HG02763 (cell line): ENCODE data around the gene ACAD11.

ENCODE experiments used
- ATAC-seq: cut with Tn5 transposase; IDR thresholded peaks from one replicate; pipeline ENCODE4 v1.9.1; 2021; ENCODE audit warnings: mild to moderate bottlenecking, moderate library complexity; ENCODE audit not compliant: unreplicated experiment

The ACAD11 gene

GRCh38 chr3:132659365-132660051, at the start of gene ACAD11:
ACAD11 (minus strand) TSS chr3:132659809; CDS start chr3:132659751, 58 bp downstream.
- ATAC-seq, result peak; percentile 57

DNA sequence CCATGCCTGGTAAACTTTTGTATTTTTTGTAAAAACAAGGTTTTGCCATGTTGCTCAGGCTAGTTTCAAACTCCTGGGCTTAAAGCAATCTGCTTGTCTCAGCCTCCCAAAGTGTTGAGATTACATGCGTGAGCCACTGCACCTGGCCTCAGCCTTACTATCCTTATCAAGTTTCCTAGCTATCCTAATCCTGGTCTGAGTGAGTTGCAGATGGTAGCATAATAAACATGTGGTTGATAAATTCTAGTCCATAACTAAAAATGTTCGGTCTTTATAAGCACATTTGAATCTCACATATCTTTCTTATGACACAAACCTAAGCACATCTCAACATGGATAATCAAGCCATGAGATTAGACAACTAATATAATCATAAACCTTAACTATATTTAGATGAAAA, 44.1 kb upstream of the ACAD11 start:
- ATAC-seq, result no peak

DNA sequence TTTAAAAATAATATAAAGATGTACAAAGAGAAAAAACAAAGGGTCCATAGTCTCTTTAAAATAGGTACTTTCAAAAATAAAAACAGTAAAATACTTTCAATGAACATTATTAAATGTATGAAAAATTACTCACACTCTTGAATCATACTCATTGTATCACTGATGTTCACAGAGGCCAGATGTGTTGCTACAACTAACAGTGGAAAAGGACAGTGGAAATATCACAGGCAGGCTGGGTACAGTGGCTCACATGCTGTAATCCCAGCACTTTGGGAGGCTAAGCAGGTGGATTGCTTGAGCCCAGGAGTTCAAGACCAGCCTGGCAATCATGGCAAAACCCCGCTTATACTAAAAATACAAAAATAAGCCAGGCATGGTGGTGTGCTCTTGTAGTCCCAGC, 35.8 kb upstream of the ACAD11 start:
- no peak for ATAC-seq

- no peak for ATAC-seq
These were observed 35.4 kb upstream of the ACAD11 start for GRCh38 chr3:132694991-132695390.

DNA sequence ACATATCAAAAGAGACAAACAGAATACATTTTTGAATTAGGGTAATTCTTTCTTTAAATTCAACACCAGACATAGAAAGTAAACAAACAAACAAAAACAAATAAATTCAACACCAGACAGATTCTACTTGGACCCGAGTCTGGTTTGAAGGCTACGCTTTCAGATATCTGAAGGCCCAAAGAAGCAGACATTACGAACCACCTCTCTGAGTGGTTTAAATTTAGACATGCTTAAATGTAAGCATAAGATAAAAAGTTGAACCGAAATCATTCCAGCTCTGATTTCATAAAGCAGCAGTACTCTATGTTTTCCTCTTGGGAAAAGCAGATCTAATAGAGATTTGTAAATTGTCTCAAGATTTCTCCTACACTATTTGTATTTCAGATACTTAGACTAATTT, 30.4 kb upstream of the ACAD11 start:
- no peak for ATAC-seq

DNA sequence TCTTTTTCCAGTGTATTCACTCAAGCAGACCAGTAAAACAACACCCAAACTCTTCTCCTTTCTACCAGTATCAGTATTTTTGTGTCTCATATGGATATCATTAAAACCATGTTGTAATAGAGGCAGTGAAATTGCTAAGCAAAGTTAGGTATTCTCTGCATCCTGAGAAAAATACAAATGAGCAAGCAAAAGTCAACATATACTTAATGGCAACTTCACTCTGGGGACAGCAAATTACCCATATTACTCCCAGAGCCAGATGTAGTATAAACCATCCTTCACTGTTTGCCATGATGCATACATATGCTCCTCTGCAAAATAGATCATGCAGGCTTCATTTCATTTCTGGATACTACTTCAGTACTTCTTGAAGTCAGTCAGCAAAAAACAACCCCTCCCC, 22.6 kb upstream of the ACAD11 start:
- ATAC-seq, result no peak

- no peak for ATAC-seq
These were observed 21.8 kb upstream of the ACAD11 start for GRCh38 chr3:132681421-132681820.

DNA sequence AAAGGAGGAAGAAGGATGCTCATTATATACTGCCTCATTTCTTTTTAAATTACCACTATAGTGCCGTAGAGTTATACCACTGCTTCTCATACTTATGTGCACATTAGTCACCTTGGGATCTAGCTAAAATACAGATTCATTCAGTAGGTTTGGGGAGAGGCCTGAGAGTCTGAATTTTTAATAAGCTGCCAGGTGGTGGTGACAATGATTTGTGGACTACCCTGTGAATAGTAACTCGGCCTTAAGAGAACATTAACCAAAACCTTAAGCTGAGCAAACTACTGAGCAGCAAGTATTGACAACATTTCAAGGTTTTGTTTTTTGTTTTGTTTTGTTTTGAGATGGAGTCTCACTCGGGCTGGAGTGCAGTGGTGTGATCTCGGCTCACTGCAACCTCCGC, 20.3 kb upstream of the ACAD11 start:
- ATAC-seq, result no peak

- no peak for ATAC-seq
These were observed 15.8 kb upstream of the ACAD11 start for GRCh38 chr3:132675408-132675807.

- ATAC-seq, result no peak
These were observed 9.7 kb upstream of the ACAD11 start for GRCh38 chr3:132669256-132669777.

GRCh38 chr3:132665230-132665745, 5.7 kb upstream of the ACAD11 start:
- no peak for ATAC-seq

DNA sequence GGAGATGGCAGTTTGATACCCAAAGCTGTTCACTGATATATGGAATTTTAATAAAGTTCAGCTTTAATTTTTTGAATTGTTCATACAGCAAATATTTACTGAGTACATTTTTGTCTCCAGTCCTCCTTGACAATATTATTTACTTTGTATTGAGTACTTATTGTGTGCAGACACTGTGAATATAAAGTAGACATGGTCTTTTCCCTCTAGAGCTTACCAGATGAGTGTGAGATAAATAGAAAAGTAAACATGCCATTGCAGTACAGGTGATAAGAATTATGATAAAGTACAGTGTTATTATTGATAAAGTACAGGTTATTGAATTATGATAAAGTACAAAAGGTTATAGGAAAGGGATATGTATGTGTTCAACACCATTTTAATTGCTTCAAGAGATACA, 2.6 kb upstream of the ACAD11 start:
- no peak for ATAC-seq

DNA sequence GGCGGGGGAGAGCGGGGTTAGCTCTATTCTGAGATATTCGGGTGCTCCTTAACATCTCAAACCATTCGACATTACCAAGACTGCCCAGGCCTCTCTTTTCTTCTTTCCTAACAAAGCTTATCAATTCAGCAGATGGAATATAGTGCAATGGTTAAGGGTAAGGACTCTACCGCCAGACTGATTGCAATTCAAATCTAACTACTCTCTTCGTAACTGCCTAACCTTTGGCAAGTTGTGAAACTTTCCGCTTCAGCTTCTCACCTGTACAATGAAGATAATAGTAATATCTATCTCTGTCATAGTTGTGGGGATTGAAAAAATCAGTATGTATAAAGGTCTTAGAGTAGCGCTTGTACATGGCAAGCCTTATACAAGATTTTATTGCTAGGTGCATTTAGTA, 1.5 kb upstream of the ACAD11 start:
- ATAC-seq, result no peak

DNA sequence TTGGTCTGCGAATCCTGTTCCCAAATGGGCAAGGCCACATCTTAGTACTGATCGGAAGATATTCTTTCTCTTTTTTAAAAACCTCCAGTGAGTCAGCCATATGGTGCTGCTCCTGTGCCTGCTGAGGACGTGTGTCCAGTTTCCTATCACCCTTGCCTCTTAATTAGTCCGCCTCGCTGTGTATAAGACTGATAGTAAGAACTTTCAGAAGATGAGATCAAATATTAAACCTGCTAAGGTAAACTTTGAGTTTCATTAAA, 1.1 kb upstream of the ACAD11 start:
- ATAC-seq, result no peak

DNA sequence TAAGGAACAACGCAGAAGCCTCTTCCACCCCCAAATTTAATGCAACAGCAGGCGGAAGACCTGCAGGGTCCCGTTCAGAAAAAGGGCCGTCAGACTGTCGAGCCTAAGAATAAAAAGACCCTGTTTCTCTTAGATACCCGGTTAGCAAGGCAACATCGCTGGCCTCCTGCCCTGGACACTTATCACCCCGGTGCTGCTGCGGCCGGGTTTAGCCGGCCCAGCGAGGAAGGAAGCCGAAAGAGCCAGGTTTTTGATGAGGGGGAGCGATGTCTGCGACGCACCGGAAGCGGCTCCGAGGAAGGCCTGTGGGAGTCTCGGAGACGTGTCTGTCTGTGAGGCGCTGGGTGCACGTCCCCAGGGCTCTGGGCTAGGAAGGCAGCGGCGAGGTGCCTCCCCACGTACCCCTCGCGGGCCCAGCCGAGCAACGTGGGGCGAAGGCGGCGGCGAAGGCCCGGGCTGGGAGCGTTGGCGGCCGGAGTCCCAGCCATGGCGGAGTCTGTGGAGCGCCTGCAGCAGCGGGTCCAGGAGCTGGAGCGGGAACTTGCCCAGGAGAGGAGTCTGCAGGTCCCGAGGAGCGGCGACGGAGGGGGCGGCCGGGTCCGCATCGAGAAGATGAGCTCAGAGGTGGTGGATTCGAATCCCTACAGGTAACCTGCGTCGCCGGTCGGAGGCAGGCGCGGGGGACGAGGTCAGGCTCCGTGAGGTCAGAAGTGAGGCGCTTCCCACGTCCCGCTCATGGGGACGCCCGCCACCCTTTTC, 622 bp upstream of the ACAD11 start, which contains the start of gene UBA5:
TSS of gene UBA5 (plus strand) at position 278 of the 759 bp plus-strand sequence. CDS start at position 487, 209 bp downstream.
- peak; percentile 63 for ATAC-seq

- ATAC-seq, result no peak
These were observed 627 bp downstream of the ACAD11 start for GRCh38 chr3:132659000-132659364.

- no peak for ATAC-seq
These were observed 1.5 kb downstream of the ACAD11 start for GRCh38 chr3:132657869-132658747.

DNA sequence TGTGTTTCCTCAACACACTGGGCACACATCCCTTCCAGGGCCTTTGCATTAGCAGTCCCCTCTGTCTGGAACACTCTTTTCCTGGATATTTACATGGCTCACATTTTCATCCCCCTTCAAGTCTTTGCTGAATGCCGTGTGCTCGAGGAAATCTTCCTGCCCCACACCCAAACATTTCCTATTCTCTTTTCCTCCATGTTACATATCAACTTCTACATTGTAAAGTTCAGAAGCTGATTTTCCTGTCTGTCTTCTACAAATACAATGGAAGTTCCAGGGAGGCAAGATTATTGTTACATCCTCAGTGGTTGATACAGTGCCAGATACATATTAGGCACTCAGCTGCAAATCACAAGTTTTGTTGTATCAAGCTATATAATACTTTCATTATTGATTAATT, 4.1 kb downstream of the ACAD11 start:
- ATAC-seq, result no peak

GRCh38 chr3:132654721-132655120, 4.9 kb downstream of the ACAD11 start:
- ATAC-seq, result no peak

DNA sequence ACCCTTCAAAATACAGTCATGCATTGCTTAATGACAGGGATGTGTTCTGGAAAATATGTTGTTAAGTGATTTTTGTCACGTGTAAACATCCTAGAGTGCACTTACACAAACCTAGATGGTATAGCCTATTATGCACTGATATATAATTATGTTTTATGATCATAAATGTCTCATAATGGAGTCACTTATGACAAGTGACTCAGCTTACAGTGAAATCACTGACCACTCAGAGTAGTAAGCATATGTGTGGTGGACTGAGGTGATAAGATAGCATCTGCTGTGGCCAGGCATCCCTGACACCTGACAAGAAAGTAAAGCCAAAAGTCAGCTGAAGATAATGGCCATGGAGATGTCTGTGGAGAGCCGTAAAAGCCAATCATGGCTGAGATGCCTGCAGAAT, 5.4 kb downstream of the ACAD11 start:
- no peak for ATAC-seq

- ATAC-seq, result no peak
These were observed 6.9 kb downstream of the ACAD11 start for GRCh38 chr3:132652640-132653270.
